Neuron (in vitro differentiated cells): ENCODE measurements around the gene GALNTL6.

Experiments
- H2AFZ ChIP-seq: one replicate; pipeline ENCODE4 v1.6.1; 2013; ENCODE audit warnings: low read depth, mild to moderate bottlenecking, inconsistent platforms, low read length, moderate library complexity
- H3K27me3 ChIP-seq: one replicate; pipeline ENCODE4 v1.6.1; 2013; ENCODE audit warnings: low read length; ENCODE audit not compliant: insufficient read depth
- H3K36me3 ChIP-seq: one replicate; pipeline ENCODE4 v1.6.1; 2013; ENCODE audit warnings: low read length; ENCODE audit not compliant: insufficient read depth
- H3K4me1 ChIP-seq: one replicate; pipeline ENCODE4 v1.6.1; 2013; ENCODE audit warnings: low read length; ENCODE audit not compliant: insufficient read depth
- H3K4me3 ChIP-seq: 2 replicates; pipeline ENCODE4 v1.5.1; 2013; ENCODE audit warnings: mild to moderate bottlenecking, low read length, moderate library complexity
- H3K9me3 ChIP-seq: one replicate; pipeline ENCODE4 v1.6.1; 2013; ENCODE audit warnings: low read length

The GALNTL6 gene

GRCh38 chr4:172619218-172619617 is 806.0 kb downstream of the GALNTL6 start:
- H2AFZ ChIP-seq: no peak overlapping the region
- no peaks in the 10 kb centered on the region for H3K27me3 ChIP-seq
- H3K4me1 ChIP-seq: no peaks in the 10 kb centered on the region
- no peak overlapping the region for H3K4me3 ChIP-seq
- no peaks in the 10 kb centered on the region for H3K36me3 ChIP-seq
- no peaks in the 10 kb centered on the region for H3K9me3 ChIP-seq

GRCh38 chr4:172619798-172620197 is 806.6 kb downstream of the GALNTL6 start:
- no peaks in the 10 kb centered on the region for H3K27me3 ChIP-seq
- H3K36me3 ChIP-seq: no peaks in the 10 kb centered on the region
- H3K9me3 ChIP-seq: no peaks in the 10 kb centered on the region
- no peak overlapping the region for H2AFZ ChIP-seq
- no peak overlapping the region for H3K4me3 ChIP-seq
- H3K4me1 ChIP-seq: no peaks in the 10 kb centered on the region

- H3K36me3 ChIP-seq: no peaks in the 10 kb centered on the region
- no peaks in the 10 kb centered on the region for H3K4me1 ChIP-seq
- no peak overlapping the region for H2AFZ ChIP-seq
- H3K4me3 ChIP-seq: no peak overlapping the region
- no peaks in the 10 kb centered on the region for H3K9me3 ChIP-seq
- no peaks in the 10 kb centered on the region for H3K27me3 ChIP-seq
Observed at GRCh38 chr4:172628263-172628662, 815.1 kb downstream of the GALNTL6 start.

DNA sequence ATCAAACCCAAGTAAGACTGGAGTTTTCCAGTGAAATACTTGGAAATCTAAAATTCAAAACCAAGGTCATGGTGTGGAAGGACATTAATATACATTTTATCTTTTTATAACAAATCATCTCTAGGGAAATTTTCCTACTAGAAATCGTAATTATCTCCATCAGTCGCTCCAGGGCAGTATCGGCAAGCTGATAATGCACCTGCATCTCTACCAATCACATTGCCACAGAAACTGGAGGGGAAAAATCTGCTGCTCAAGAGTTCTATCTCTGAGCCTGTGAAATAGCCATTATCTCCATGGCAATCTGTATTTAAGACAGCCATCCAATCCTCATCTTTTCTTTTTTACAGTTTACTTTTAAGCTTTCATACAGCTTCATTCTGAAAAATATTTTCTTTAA is 817.1 kb downstream of the GALNTL6 start:
- Histone ChIP-seq H3K27me3 (no peaks in the 10 kb centered on the region), H3K4me1 (no peaks in the 10 kb centered on the region), H3K9me3 (no peaks in the 10 kb centered on the region), H2AFZ (no peak overlapping the region), H3K36me3 (no peaks in the 10 kb centered on the region), H3K4me3 (no peak overlapping the region)

GRCh38 chr4:172631832-172632231 is 818.6 kb downstream of the GALNTL6 start:
- Histone ChIP-seq H3K36me3 (no peaks in the 10 kb centered on the region), H3K4me3 (no peak overlapping the region), H3K4me1 (peaks cover 3% of the 10 kb centered on the region), H3K27me3 (no peaks in the 10 kb centered on the region), H3K9me3 (no peaks in the 10 kb centered on the region), H2AFZ (no peak overlapping the region)

GRCh38 chr4:172648471-172648870 is 835.3 kb downstream of the GALNTL6 start:
- Histone ChIP-seq H2AFZ (no peak overlapping the region), H3K27me3 (no peaks in the 10 kb centered on the region), H3K36me3 (no peaks in the 10 kb centered on the region), H3K4me3 (no peak overlapping the region), H3K4me1 (peaks cover 13% of the 10 kb centered on the region), H3K9me3 (no peaks in the 10 kb centered on the region)

DNA sequence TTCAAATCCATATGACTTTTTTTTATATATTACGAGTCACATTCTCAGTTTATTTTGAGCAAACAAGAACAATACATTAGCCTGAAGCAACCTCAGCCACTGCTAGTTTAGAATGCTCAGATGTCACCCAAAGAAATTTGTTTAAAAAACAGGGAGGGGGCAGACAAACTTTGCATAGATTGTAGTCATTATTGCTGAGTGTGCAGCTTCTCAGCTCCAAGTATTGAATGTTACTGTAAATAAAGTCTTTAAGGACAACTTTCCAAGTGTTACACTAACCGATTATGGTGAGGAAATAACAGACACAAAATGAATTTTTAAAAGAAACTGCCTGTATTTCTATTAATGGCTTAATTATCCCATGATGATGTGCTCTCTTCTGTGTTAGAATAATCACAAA is 835.9 kb downstream of the GALNTL6 start:
- Histone ChIP-seq H3K4me1 (peaks cover 19% of the 10 kb centered on the region), H3K9me3 (no peaks in the 10 kb centered on the region), H3K27me3 (no peaks in the 10 kb centered on the region), H3K36me3 (no peaks in the 10 kb centered on the region), H2AFZ (no peak overlapping the region), H3K4me3 (no peak overlapping the region)

DNA sequence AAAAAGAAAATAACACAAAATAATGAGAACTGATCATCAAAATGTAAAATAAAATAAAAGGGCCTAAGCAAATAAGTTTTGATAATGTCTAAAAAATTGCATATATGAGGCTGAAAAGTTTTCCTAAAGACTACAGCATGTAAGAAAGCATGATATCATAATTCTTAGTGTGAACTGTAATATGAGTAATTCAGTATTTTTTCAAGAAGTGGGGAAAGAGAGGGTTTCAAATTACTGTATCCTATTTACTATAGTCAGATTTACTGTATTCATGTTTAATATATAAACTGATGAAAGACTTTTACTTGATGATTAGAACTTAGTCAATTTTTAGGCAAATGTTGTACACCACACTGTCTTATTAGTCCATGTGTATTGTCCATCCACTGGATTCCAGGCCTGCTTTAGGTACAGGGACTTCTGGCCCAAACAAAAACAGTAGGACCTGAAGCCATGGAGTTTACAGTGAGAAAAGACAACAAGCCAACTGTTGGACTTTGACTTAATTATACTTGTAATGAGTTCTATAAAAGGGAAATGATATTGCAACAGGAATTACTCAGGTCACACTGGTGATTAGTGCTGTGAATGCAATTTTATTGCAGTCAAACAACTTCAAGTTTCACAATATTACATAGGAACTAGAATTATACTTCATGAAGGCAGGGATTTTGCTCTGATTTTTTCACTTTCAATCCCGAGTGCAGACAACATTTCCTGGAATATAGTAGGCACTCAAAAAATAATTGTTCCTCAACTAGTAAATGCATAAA is 837.7 kb downstream of the GALNTL6 start:
- Histone ChIP-seq H3K4me1 (peaks cover 26% of the 10 kb centered on the region), H3K27me3 (no peaks in the 10 kb centered on the region), H2AFZ (no peak overlapping the region), H3K36me3 (no peaks in the 10 kb centered on the region), H3K9me3 (no peaks in the 10 kb centered on the region), H3K4me3 (no peak overlapping the region)

DNA sequence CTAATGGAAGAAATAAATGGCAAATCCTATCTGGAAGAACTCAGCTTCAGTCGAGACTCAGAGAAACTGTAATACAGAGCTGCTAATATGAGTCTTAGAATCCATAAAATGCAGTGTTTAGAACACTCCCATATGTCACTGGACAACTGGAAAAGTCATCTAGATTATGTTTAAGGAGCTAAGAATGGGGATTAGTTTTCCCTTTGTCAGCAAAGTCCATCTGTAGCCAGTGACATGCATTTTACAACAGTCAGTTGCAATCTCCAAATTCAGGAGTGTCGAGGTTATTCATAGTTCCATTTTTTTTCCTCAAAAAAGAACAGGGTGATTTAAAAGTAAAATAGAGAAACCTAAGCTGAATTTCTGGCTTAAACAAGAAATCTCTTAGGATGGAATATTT is 838.8 kb downstream of the GALNTL6 start:
- no peaks in the 10 kb centered on the region for H3K36me3 ChIP-seq
- no peaks in the 10 kb centered on the region for H3K9me3 ChIP-seq
- no peaks in the 10 kb centered on the region for H3K27me3 ChIP-seq
- H3K4me1 ChIP-seq: peaks cover 26% of the 10 kb centered on the region
- no peak overlapping the region for H2AFZ ChIP-seq
- H3K4me3 ChIP-seq: no peak overlapping the region

GRCh38 chr4:172652369-172652768 is 839.2 kb downstream of the GALNTL6 start:
- H3K9me3 ChIP-seq: no peaks in the 10 kb centered on the region
- H2AFZ ChIP-seq: no peak overlapping the region
- H3K4me1 ChIP-seq: peaks cover 26% of the 10 kb centered on the region
- H3K27me3 ChIP-seq: no peaks in the 10 kb centered on the region
- H3K36me3 ChIP-seq: no peaks in the 10 kb centered on the region
- H3K4me3 ChIP-seq: no peak overlapping the region

DNA sequence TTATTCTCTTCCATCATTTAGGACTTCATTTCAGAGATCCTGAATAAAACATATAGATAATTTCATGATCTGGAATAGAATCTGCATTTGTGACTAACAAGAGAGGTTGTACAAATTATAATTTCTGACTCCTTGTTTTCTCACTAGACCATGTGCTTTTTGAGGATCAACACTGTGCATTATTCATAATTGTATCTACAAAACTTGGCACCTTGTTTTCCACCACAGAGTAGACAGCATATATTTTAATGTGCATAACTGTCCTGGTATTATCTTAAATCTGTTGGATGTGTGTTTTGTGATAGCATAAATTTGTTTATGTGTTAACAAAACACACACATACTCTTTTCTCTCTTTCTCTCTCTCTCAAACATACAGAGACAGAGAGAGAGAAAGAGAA is 840.5 kb downstream of the GALNTL6 start:
- no peaks in the 10 kb centered on the region for H3K36me3 ChIP-seq
- H2AFZ ChIP-seq: peak overlapping the region; percentile 86
- no peak overlapping the region for H3K4me3 ChIP-seq
- H3K27me3 ChIP-seq: no peaks in the 10 kb centered on the region
- no peaks in the 10 kb centered on the region for H3K9me3 ChIP-seq
- peaks cover 26% of the 10 kb centered on the region for H3K4me1 ChIP-seq

DNA sequence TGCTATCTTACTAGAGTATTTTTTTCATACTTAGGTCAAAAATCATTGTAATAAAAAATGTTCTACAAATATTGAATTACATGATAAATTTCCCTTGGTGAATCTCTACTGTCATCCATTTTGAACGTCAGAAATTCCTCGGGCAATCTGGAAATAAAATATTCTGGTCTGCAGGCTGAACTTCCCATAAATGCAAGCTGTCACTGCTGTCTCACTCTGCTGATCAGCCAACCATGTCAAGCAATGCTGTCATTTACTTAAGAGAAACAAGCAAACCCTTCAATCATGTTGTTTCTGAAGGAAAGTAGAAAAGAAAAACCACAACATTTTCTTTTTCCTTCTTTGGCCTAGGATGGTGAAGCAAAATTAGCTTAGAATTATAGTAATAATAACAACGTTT is 841.3 kb downstream of the GALNTL6 start:
- H3K9me3 ChIP-seq: no peaks in the 10 kb centered on the region
- no peaks in the 10 kb centered on the region for H3K36me3 ChIP-seq
- H2AFZ ChIP-seq: peak overlapping the region; percentile 86
- peaks cover 26% of the 10 kb centered on the region for H3K4me1 ChIP-seq
- no peaks in the 10 kb centered on the region for H3K27me3 ChIP-seq
- no peak overlapping the region for H3K4me3 ChIP-seq

DNA sequence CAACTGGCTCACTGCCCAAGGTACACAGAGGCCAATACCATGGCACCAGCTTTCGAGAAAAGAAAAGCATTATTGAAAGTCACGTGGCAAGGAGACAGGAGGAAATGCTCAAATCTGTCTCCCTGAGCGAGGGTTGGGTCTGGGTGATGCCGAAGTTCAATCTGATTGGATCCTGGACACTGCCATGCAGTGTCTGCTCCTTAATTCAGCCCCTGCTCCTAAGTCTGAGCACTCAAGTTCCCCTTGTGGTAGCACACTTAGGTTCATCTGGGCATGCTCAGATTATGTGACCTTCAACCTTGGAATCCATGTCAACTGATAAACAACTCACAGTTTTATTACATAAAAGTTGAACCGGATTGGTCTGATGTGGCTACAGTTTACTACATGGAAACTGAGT is 842.9 kb downstream of the GALNTL6 start:
- Histone ChIP-seq H2AFZ (no peak overlapping the region), H3K9me3 (no peaks in the 10 kb centered on the region), H3K4me3 (no peak overlapping the region), H3K36me3 (no peaks in the 10 kb centered on the region), H3K4me1 (peaks cover 26% of the 10 kb centered on the region), H3K27me3 (no peaks in the 10 kb centered on the region)

GRCh38 chr4:172657081-172657480 is 843.9 kb downstream of the GALNTL6 start:
- Histone ChIP-seq H3K4me1 (peaks cover 19% of the 10 kb centered on the region), H2AFZ (no peak overlapping the region), H3K36me3 (no peaks in the 10 kb centered on the region), H3K27me3 (no peaks in the 10 kb centered on the region), H3K4me3 (no peak overlapping the region), H3K9me3 (no peaks in the 10 kb centered on the region)
